Activated CD8-positive, alpha-beta T cell treated with anti-CD3 and anti-CD28 coated beads for 36 hours (primary cell): ENCODE results near the gene CES2. TPM values are rescaled to one million over a fixed set of nuclear protein-coding genes. Genes with fewer than 3 reads are reported as not detected.
"Not testable (repeated sequence)": the region's sequence is repeated elsewhere in the genome, so short reads cannot be mapped to it uniquely, and the experiment has no call there.

Source experiments
- ATAC-seq: fragments of 200-7000 bp; cut with Tn5 transposase; one replicate; pipeline ENCODE4 v1.10.0; 2021; ENCODE audit warnings: mild to moderate bottlenecking, moderate library complexity
- CTCF ChIA-PET: fragments of 350-600 bp; sonication (Branson Sonifier 250); formaldehyde crosslinking; loops from one replicate; lab custom pipeline; 2021; ENCODE audit warnings: antibody characterized with exemption; lab: Charles Lee
- POLR2A ChIA-PET: fragments of 350-600 bp; sonication (Branson Sonifier 250); formaldehyde crosslinking; loops from one replicate; lab custom pipeline; 2021; ENCODE audit warnings: antibody characterized with exemption; lab: Charles Lee
- DNase-seq: peaks from one replicate; pipeline ENCODE4 v3.0.0-alpha.2; 2020
- H3K27ac Mint-ChIP-seq: one replicate; pipeline ENCODE4 v1.8.0; 2021; ENCODE audit warnings: mild to moderate bottlenecking, mixed read lengths
- H3K27me3 Mint-ChIP-seq: one replicate; pipeline ENCODE4 v1.8.0; 2021; ENCODE audit warnings: mixed read lengths
- H3K36me3 Mint-ChIP-seq: one replicate; pipeline ENCODE4 v1.8.0; 2021; ENCODE audit warnings: low read depth, mixed read lengths
- H3K4me1 Mint-ChIP-seq: one replicate; pipeline ENCODE4 v1.8.0; 2021; ENCODE audit warnings: low read depth, mixed read lengths
- H3K4me3 Mint-ChIP-seq: one replicate; pipeline ENCODE4 v1.8.0; 2021; ENCODE audit warnings: mild to moderate bottlenecking, moderate library complexity, mixed read lengths
- H3K9me3 Mint-ChIP-seq: one replicate; pipeline ENCODE4 v1.8.0; 2021; ENCODE audit warnings: mixed read lengths
- CTCF ChIP-seq: fragments of 200-600 bp; IDR thresholded peaks from one replicate; pipeline ENCODE4 v1.8.0; 2022; ENCODE audit warnings: antibody characterized with exemption, mild to moderate bottlenecking
- intact Hi-C: fragments of 100-400 bp; cut with micrococcal nuclease; formaldehyde crosslinking; loops from one replicate; pipeline ENCODE4 v1.10.0; 2022
- total RNA-seq, 2 experiments: library from RNA; stranded (reverse); gene quantifications; one replicate each; pipeline ENCODE4 v1.2.3, GENCODE V29; 2021

CES2 gene
- total RNA-seq, 2 experiments from 2014 or later, result 24.7 to 24.9 TPM

GRCh38 chr16:66950971-66951790 lies 15.9 kb downstream of the CES2 start:
- no peaks in the 10 kb centered on the region for H3K36me3 Mint-ChIP-seq
- no peaks in the 10 kb centered on the region for H3K9me3 Mint-ChIP-seq
- TF ChIP-seq CTCF, result no peak
- peaks cover 43% of the 10 kb centered on the region for H3K27me3 Mint-ChIP-seq
- no peak overlapping the region for H3K27ac Mint-ChIP-seq
- POLR2A ChIA-PET, result interaction anchor here (1.6 kb wide), 1 partner anchor 17 kb away, joined by 4 read pairs; the partner anchor contains the start of gene CIAO2B
- H3K4me1 Mint-ChIP-seq, result peaks cover 22% of the 10 kb centered on the region
- intact Hi-C loops, result loop anchor here (5.0 kb wide), 1 partner anchor 206 kb away; the partner anchor contains the start of genes FBXL8 and TRADD
- DNase-seq, result no peak
- ATAC-seq, result no peak
- CTCF ChIA-PET, result interaction anchor here (1.0 to 2.8 kb wide), 5 partner anchors 10 to 234 kb away, joined by 3 to 12 read pairs (median 10); partner anchors contain the start of genes CES3 and MATCAP1
- no peak overlapping the region for H3K4me3 Mint-ChIP-seq

- CTCF ChIA-PET, result interaction anchor here (0.7 to 2.6 kb wide), 10 partner anchors 9 to 245 kb away, joined by 3 to 20 read pairs (median 4); partner anchors contain the start of genes CES3, E2F4 and MATCAP1
- ATAC-seq (no peak), DNase-seq (no peak)
- Mint-ChIP-seq H3K36me3 (no peaks in the 10 kb centered on the region), H3K27me3 (peaks cover 43% of the 10 kb centered on the region), H3K4me3 (no peak overlapping the region), H3K4me1 (peaks cover 15% of the 10 kb centered on the region), H3K27ac (no peak overlapping the region), H3K9me3 (no peaks in the 10 kb centered on the region)
- intact Hi-C loops, result loop anchor here (5.0 kb wide), 1 partner anchor 205 kb away; the partner anchor contains the start of genes FBXL8 and TRADD
- POLR2A ChIA-PET, result interaction anchor here (0.6 to 0.7 kb wide), 2 partner anchors 8 to 61 kb away, joined by 3 read pairs; partner anchors contain the start of gene CES3
- TF ChIP-seq CTCF, result no peak
These were observed 17.3 kb downstream of the CES2 start for GRCh38 chr16:66952430-66953110.

GRCh38 chr16:66953462-66954096 lies 18.3 kb downstream of the CES2 start:
- no peak overlapping the region for H3K4me3 Mint-ChIP-seq
- H3K27me3 Mint-ChIP-seq, result peaks cover 37% of the 10 kb centered on the region
- ChIA-PET POLR2A (interaction anchor here (0.7 to 1.3 kb wide), 2 partner anchors 26 to 60 kb away, joined by 3 read pairs; no protein-coding TSS in a partner anchor), CTCF (interaction anchor here (0.6 to 2.6 kb wide), 36 partner anchors 8 to 244 kb away, joined by 3 to 20 read pairs (median 4); partner anchors contain the start of genes B3GNT9, CDH16, CES3 and CIAO2B)
- TF ChIP-seq CTCF, result no peak
- H3K4me1 Mint-ChIP-seq, result peaks cover 10% of the 10 kb centered on the region
- no peak overlapping the region for H3K27ac Mint-ChIP-seq
- intact Hi-C loops, result loop anchor here (5.0 kb wide), 1 partner anchor 204 kb away; the partner anchor contains the start of genes FBXL8 and TRADD
- no peaks in the 10 kb centered on the region for H3K9me3 Mint-ChIP-seq
- no peak for DNase-seq
- ATAC-seq, result peak; percentile 11
- H3K36me3 Mint-ChIP-seq, result no peaks in the 10 kb centered on the region

- Mint-ChIP-seq H3K36me3 (no peaks in the 10 kb centered on the region), H3K4me1 (peaks cover 13% of the 10 kb centered on the region), H3K27ac (no peak overlapping the region), H3K9me3 (no peaks in the 10 kb centered on the region), H3K27me3 (peaks cover 31% of the 10 kb centered on the region), H3K4me3 (no peak overlapping the region)
- peak; percentile 87 for ATAC-seq
- intact Hi-C loops, result loop anchor here (5.0 kb wide), 1 partner anchor 203 kb away; the partner anchor contains the start of genes FBXL8 and TRADD
- ChIA-PET POLR2A (interaction anchor here (1.3 kb wide), 1 partner anchor 25 kb away, joined by 3 read pairs; no protein-coding TSS in a partner anchor), CTCF (interaction anchor here (0.6 to 2.6 kb wide), 36 partner anchors 8 to 492 kb away, joined by 3 to 20 read pairs (median 4); partner anchors contain the start of genes B3GNT9, CDH16, CES4A and CIAO2B)
- DNase-seq, result peak; percentile 91
- peak; percentile 77 for TF ChIP-seq CTCF
These were observed 18.9 kb downstream of the CES2 start for GRCh38 chr16:66954097-66954659.

GRCh38 chr16:66955363-66956153 lies 20.2 kb downstream of the CES2 start:
- DNase-seq, POLR2A ChIA-PET, intact Hi-C loops, H3K27ac Mint-ChIP-seq, H3K4me1 Mint-ChIP-seq, H3K4me3 Mint-ChIP-seq, ATAC-seq, H3K9me3 Mint-ChIP-seq, H3K36me3 Mint-ChIP-seq: not testable (repeated sequence)
- H3K27me3 Mint-ChIP-seq, result peaks cover 20% of the 10 kb centered on the region
- CTCF ChIA-PET, result interaction anchor here (1.2 to 2.6 kb wide), 3 partner anchors 11 to 230 kb away, joined by 3 to 7 read pairs (median 5); no protein-coding TSS in a partner anchor

GRCh38 chr16:66956154-66956457 lies 20.8 kb downstream of the CES2 start:
- H3K36me3 Mint-ChIP-seq, H3K9me3 Mint-ChIP-seq, H3K27ac Mint-ChIP-seq, H3K4me3 Mint-ChIP-seq, DNase-seq, intact Hi-C loops, ATAC-seq, H3K4me1 Mint-ChIP-seq, POLR2A ChIA-PET: not testable (repeated sequence)
- CTCF ChIA-PET, result interaction anchor here (1.2 to 2.6 kb wide), 5 partner anchors 11 to 229 kb away, joined by 3 to 7 read pairs (median 5); no protein-coding TSS in a partner anchor
- peaks cover 18% of the 10 kb centered on the region for H3K27me3 Mint-ChIP-seq
